Liver (tissue), 3 donors: Measurements from ENCODE around the gene LDLRAD3.

ENCODE experiments used
- ATF3 ChIP-seq: IDR thresholded peaks from 2 replicates; pipeline ENCODE4 v1.6.1; 2016; ENCODE audit warnings: antibody characterized with exemption
- CTCF ChIP-seq: fragments of 150-350 bp; IDR thresholded peaks from 2 replicates; pipeline ENCODE4 v1.5.1; 2017; ENCODE audit warnings: improper control_type of control experiment, low read depth, low read length; ENCODE audit not compliant: missing input control
- EGR1 ChIP-seq, 2 donors: IDR thresholded peaks; 2 replicates each; pipeline ENCODE4 v1.6.1; 2016 to 2018; ENCODE audit warnings: antibody characterized with exemption in 2 of 2, low read depth in 2 of 2
- FOXA1 ChIP-seq: IDR thresholded peaks from 2 replicates; pipeline ENCODE4 v1.6.1; 2016; ENCODE audit warnings: antibody characterized with exemption
- GABPA ChIP-seq, 2 donors: IDR thresholded peaks in 1 of 2; conservative IDR thresholded peaks in 1 of 2; 2 replicates each; pipeline ENCODE4 v1.6.1; 2016; ENCODE audit warnings: antibody characterized with exemption in 2 of 2, mild to moderate bottlenecking in 1 of 2, moderate library complexity in 1 of 2
- HNF4G ChIP-seq: IDR thresholded peaks from 2 replicates; pipeline ENCODE4 v1.6.1; 2016; ENCODE audit warnings: antibody characterized with exemption
- JUND ChIP-seq, 2 donors: IDR thresholded peaks; 2 replicates each; pipeline ENCODE4 v1.6.1; 2016; ENCODE audit warnings: antibody characterized with exemption in 2 of 2
- MAX ChIP-seq: IDR thresholded peaks from 2 replicates; pipeline ENCODE4 v1.6.1; 2016; ENCODE audit warnings: antibody characterized with exemption
- RAD21 ChIP-seq, 2 donors: IDR thresholded peaks; 2 replicates each; pipeline ENCODE4 v1.6.1; 2016; ENCODE audit warnings: antibody characterized with exemption in 2 of 2, mild to moderate bottlenecking in 2 of 2
- REST ChIP-seq: IDR thresholded peaks from 2 replicates; pipeline ENCODE4 v1.6.1; 2016; ENCODE audit warnings: antibody characterized with exemption, mild to moderate bottlenecking
- RXRA ChIP-seq, 2 donors: IDR thresholded peaks; 2 replicates each; pipeline ENCODE4 v1.6.1; 2017 to 2018; ENCODE audit warnings: antibody characterized with exemption in 2 of 2, mild to moderate bottlenecking in 1 of 2
- SP1 ChIP-seq: IDR thresholded peaks from 2 replicates; pipeline ENCODE4 v1.6.1; 2018; ENCODE audit warnings: antibody characterized with exemption, mild to moderate bottlenecking
- TAF1 ChIP-seq: conservative IDR thresholded peaks from 2 replicates; pipeline ENCODE4 v1.6.1; 2016; ENCODE audit warnings: antibody characterized with exemption, mild to moderate bottlenecking
- YY1 ChIP-seq: IDR thresholded peaks from 2 replicates; pipeline ENCODE4 v1.6.1; 2016; ENCODE audit warnings: antibody characterized with exemption, mild to moderate bottlenecking
- donor health status: healthy.
- donor health status: healthy.

- TF ChIP-seq REST (no peak), CTCF (no peak), SP1 (no peak), JUND (IDR thresholded peaks at IDR 0.05) (no peak), MAX (no peak), TAF1 (no peak), RAD21 (IDR thresholded peaks at IDR 0.05) (no peak), HNF4G (no peak), ATF3 (no peak), YY1 (no peak), GABPA (IDR thresholded peaks at IDR 0.05 in 1 of 2, conservative IDR thresholded peaks at IDR 0.05 in 1 of 2) (no peak), RXRA (IDR thresholded peaks at IDR 0.05) (no peak), EGR1 (IDR thresholded peaks at IDR 0.05; ENCODE audit: low read depth in 2 of 2) (no peak), FOXA1 (no peak)
Measured at GRCh38 chr11:35937111-35937510, 6.8 kb upstream of the LDLRAD3 start.
